HepG2 (cell line): ENCODE data around the gene ZFP36. TPM values are rescaled to one million over a fixed set of nuclear protein-coding genes. Genes with fewer than 3 reads are reported as not detected.

Experiments
- ATAC-seq: fragments of 200-7000 bp; cut with Tn5 transposase; 3 replicates; pipeline ENCODE4 v1.9.1; 2020; ENCODE audit warnings: mild to moderate bottlenecking, moderate library complexity
- BruUV-seq: library from RNA; stranded (reverse); fragments of 400-500 nt; replicated peaks from 2 replicates; lab custom pipeline; 2021; lab: Mats Ljungman, UMichigan
- CTCF ChIA-PET: fragments of 300-600 bp; formaldehyde crosslinking; extraction: SDS; loops from one replicate; lab custom pipeline; 2021; ENCODE audit warnings: low total read pairs, inconsistent platforms, low intra/inter-chr PET ratio; lab: Yijun Ruan, JAX
- POLR2A ChIA-PET: fragments of 350-600 bp; sonication (Branson Sonifier 250); formaldehyde crosslinking; loops from one replicate; lab custom pipeline; 2020; ENCODE audit warnings: antibody characterized with exemption, inconsistent platforms; lab: Yijun Ruan, JAX
- DNase-seq: peaks from one replicate; pipeline ENCODE4 v3.0.0-alpha.2; 2015; ENCODE audit warnings: low spot score
- FAIRE-seq: peaks from 3 replicates; lab custom pipeline; 2011; peaks lifted over from hg19 to GRCh38; lab: Jason Lieb, UNC
- H2AFZ ChIP-seq: one replicate; pipeline ENCODE4 v1.6.1; 2011; ENCODE audit warnings: low read length, inconsistent platforms
- H3K27ac ChIP-seq: fragments of 300-600 bp; 3 replicates; pipeline ENCODE4 v1.8.0; 2011; ENCODE audit warnings: mixed run types, mild to moderate bottlenecking, mixed read lengths, low read length, inconsistent platforms; ENCODE audit not compliant: insufficient read depth; ENCODE audit errors: extremely low read length
- H3K27me3 ChIP-seq, 2 experiments: fragments of 200-600 bp in 1 of 2; 2 replicates in 1 of 2; 3 replicates in 1 of 2; pipeline versions ENCODE4 v1.6.0 to v1.8.0; 2011; ENCODE audit warnings: low read length in 2 of 2, mild to moderate bottlenecking in 2 of 2, moderate library complexity in 2 of 2, inconsistent platforms in 1 of 2; ENCODE audit not compliant: insufficient read depth in 2 of 2, control insufficient read depth in 1 of 2
- H3K36me3 ChIP-seq, 2 experiments: fragments of 200-600 bp in 1 of 2; replicated peaks in 1 of 2; 2 replicates in 1 of 2; 3 replicates in 1 of 2; pipeline versions ENCODE4 v1.5.1 to v1.8.0; 2011; ENCODE audit warnings: low read length in 2 of 2, inconsistent platforms in 1 of 2; ENCODE audit not compliant: insufficient read depth in 2 of 2, control insufficient read depth in 1 of 2
- H3K4me1 ChIP-seq: 2 replicates; pipeline ENCODE4 v1.5.1; 2012; ENCODE audit warnings: low read length, inconsistent platforms; ENCODE audit not compliant: insufficient read depth
- H3K4me2 ChIP-seq: 2 replicates; pipeline ENCODE4 v1.6.0; 2011; ENCODE audit warnings: low read depth, low read length, inconsistent platforms
- H3K4me3 ChIP-seq, 3 experiments: fragments of 200-600 bp in 1 of 3; sonication (generic), shearing (Covaris generic) in 1 of 3; replicated peaks in 1 of 3; 2 replicates each; pipeline ENCODE4 v1.5.1; 2011 to 2016; ENCODE audit warnings: low read length in 3 of 3, inconsistent platforms in 2 of 3, low read depth in 2 of 3, mild to moderate bottlenecking in 2 of 3, control low read depth in 1 of 3, mixed read lengths in 1 of 3; ENCODE audit not compliant: insufficient read depth in 1 of 3
- H3K79me2 ChIP-seq: one replicate; pipeline ENCODE4 v1.6.1; 2011; ENCODE audit warnings: low read length, inconsistent platforms; ENCODE audit not compliant: insufficient read depth
- H3K9ac ChIP-seq: 2 replicates; pipeline ENCODE4 v1.6.0; 2011; ENCODE audit warnings: mild to moderate bottlenecking, low read depth, low read length, inconsistent platforms; ENCODE audit not compliant: insufficient read depth
- H3K9me3 ChIP-seq: 2 replicates; pipeline ENCODE4 v1.5.1; 2012; ENCODE audit warnings: mild to moderate bottlenecking, low read length
- H4K20me1 ChIP-seq: 2 replicates; pipeline ENCODE4 v1.6.0; 2011; ENCODE audit warnings: inconsistent platforms, mild to moderate bottlenecking, low read length, moderate library complexity; ENCODE audit not compliant: insufficient read depth
- ARNT ChIP-seq: fragments of 450-650 bp; IDR thresholded peaks from 2 replicates; pipeline ENCODE4 v1.6.1; 2017
- PAWR ChIP-seq: sonication (generic); formaldehyde crosslinking; IDR thresholded peaks from 2 replicates; pipeline ENCODE4 v1.4.0; 2020; ENCODE audit warnings: missing genetic modification reagents, mild to moderate bottlenecking, borderline replicate concordance
- REPIN1 ChIP-seq: sonication (generic); formaldehyde crosslinking; IDR thresholded peaks from 2 replicates; pipeline ENCODE4 v1.8.0; 2022; ENCODE audit warnings: missing genetic modification reagents, low read depth, mild to moderate bottlenecking, borderline replicate concordance
- RXRA ChIP-seq: sonication (generic); formaldehyde crosslinking; IDR thresholded peaks from 2 replicates; pipeline ENCODE4 v1.5.1; 2020; ENCODE audit warnings: missing genetic modification reagents
- SAP130 ChIP-seq: IDR thresholded peaks from 2 replicates; pipeline ENCODE4 v1.6.1; 2016; ENCODE audit warnings: low read depth
- ZFP62 ChIP-seq: sonication (generic); formaldehyde crosslinking; IDR thresholded peaks from 2 replicates; pipeline ENCODE4 v1.4.0; 2020; ENCODE audit warnings: missing genetic modification reagents
- ZKSCAN5 ChIP-seq: sonication (generic); formaldehyde crosslinking; IDR thresholded peaks from 2 replicates; pipeline ENCODE4 v1.5.1; 2020; ENCODE audit warnings: mild to moderate bottlenecking, missing genetic modification reagents
- ZNF550 ChIP-seq: sonication (generic); formaldehyde crosslinking; IDR thresholded peaks from 2 replicates; pipeline ENCODE4 v1.4.0; 2020; ENCODE audit warnings: mild to moderate bottlenecking, missing genetic modification reagents, borderline replicate concordance
- ZNF724P ChIP-seq: sonication (generic); formaldehyde crosslinking; IDR thresholded peaks from 2 replicates; pipeline ENCODE4 v1.8.0; 2022; ENCODE audit warnings: missing genetic modification reagents, borderline replicate concordance
- WGBS: methylation state at CpG from one replicate; pipeline ENCODE4 v1.1.6; 2017; ENCODE audit warnings: low lambda C conversion rate; 5-methylcytosine and 5-hydroxymethylcytosine counted together
- in situ Hi-C: cut with HindIII; loops from 2 replicates; pipeline ENCODE4 v1.10.0; 2017; ENCODE audit warnings: low pct_unique_long_range_greater_than_20kb; ENCODE audit not compliant: extremely low pct_ligation_motif_present
- intact Hi-C: fragments of 100-400 bp; cut with micrococcal nuclease; formaldehyde crosslinking; loops from one replicate; pipeline ENCODE4 v1.10.0; 2022; ENCODE audit not compliant: unreplicated experiment
- polyA plus RNA-seq, 8 experiments: library from polyadenylated mRNA; depleted of rRNA in 3 of 8; stranded (reverse) in 7 of 8; unstranded in 1 of 8; fragments of >200 nt; fragmentation: Illumina TruSeq in 4 of 8; extraction: Trizol in 4 of 8; gene quantifications; 2 replicates each; pipeline versions ENCODE4 v1.2.1 to v1.2.3, GENCODE V29; 2011 to 2016; ENCODE audit warnings: low read depth in 4 of 8, missing spikeins in 1 of 8, mixed read lengths in 1 of 8; ENCODE audit not compliant: insufficient read depth in 1 of 8
- total RNA-seq, 5 experiments: library from RNA; depleted of rRNA; stranded (reverse); fragments of >200 nt; fragmentation: Illumina TruSeq; extraction: Trizol; gene quantifications; 2 replicates each; pipeline ENCODE4 v1.2.3, GENCODE V29; 2016; ENCODE audit warnings: low read depth in 1 of 5
- TF ChIP-seq, protein P1 (sequence below): sonication (generic); formaldehyde crosslinking; IDR thresholded peaks from 2 replicates; pipeline ENCODE4 v1.9.0; 2021; ENCODE audit warnings: missing genetic modification reagents, mild to moderate bottlenecking, borderline replicate concordance
- TF ChIP-seq, protein P2 (sequence below), 2 experiments: sonication (generic) in 1 of 2; formaldehyde crosslinking in 1 of 2; IDR thresholded peaks; 2 replicates each; pipeline versions ENCODE4 v1.6.1 to v1.9.0; 2014 to 2022; ENCODE audit warnings: antibody characterized with exemption in 1 of 2, borderline replicate concordance in 1 of 2, inconsistent platforms in 1 of 2, low read depth in 1 of 2, missing genetic modification reagents in 1 of 2
- TF ChIP-seq, protein P3 (sequence below): sonication (generic); formaldehyde crosslinking; conservative IDR thresholded peaks from 2 replicates; pipeline ENCODE4 v1.4.0; 2020; ENCODE audit warnings: missing genetic modification reagents
- TF ChIP-seq, protein P4 (sequence below): sonication (generic); formaldehyde crosslinking; IDR thresholded peaks from 2 replicates; pipeline ENCODE4 v1.5.1; 2020; ENCODE audit warnings: mild to moderate bottlenecking, missing genetic modification reagents, borderline replicate concordance

ZFP36 gene
- total and polyA plus RNA-seq, 2 of the 13 experiments (the other 11 are each of a cell fraction or from before 2014, with no cell fraction given), result 1.4 to 1.7 TPM

DNA sequence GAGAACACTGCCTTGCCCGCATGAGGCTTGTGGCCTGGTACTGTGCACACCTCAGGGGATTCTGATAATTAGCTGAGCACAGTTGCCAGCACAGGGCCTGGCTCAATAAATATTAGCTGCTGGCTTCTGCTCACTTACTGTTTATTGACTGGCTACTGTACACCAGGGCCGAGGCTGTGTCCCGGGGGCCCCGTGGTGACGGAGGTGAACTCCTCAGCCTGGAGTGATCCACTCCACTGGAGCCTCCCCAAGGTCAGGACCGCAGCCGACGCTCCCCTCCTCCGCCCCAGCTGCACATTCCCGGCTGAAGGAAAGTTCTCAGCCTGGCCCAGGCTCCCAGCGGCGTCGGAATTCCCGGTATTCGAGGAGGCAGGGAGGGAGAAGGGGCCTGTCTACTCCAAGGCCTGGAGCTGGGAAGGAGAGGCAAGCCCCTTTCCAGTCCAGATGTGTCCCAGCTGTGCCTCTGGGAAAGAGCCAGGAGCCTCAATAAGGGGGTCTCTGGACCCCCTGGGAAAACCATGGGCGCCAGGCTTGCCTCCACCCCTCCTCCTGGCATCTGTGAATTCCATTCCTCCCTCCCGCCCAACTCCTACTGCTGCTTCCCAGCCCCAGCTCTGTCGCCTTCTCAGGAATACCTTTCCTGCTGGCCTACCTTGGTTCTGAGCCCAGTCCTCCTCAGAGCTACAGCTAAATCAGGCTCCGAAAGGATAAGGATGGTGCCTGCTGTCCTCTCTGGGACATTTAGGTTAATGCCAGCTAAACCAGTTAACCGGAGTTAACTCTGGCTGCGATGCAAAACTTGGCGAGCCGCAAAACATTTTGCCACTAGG lies 21.9 kb downstream of the ZFP36 start:
- Histone ChIP-seq H3K79me2 (peaks cover 2% of the 10 kb centered on the region), H3K4me1 (peaks cover 52% of the 10 kb centered on the region), H3K36me3 (peaks cover 6 to 13% of the 10 kb centered on the region in 2 experiments; a peak in 4 of 5 replicates), H2AFZ (peak overlapping the region; percentile 69), H3K27ac (peak overlapping the region; percentile 62), H3K9me3 (no peaks in the 10 kb centered on the region), H3K4me3 (peak overlapping the region; percentile 33 to 72 (median 52)), H3K9ac (peak overlapping the region; percentile 70), H3K27me3 (no peaks in the 10 kb centered on the region), H4K20me1 (peaks cover 7% of the 10 kb centered on the region), H3K4me2 (peak overlapping the region; percentile 99)
- ChIA-PET CTCF (no interaction called here), POLR2A (interaction anchor here (0.7 to 5.7 kb wide), 13 partner anchors 7 to 52 kb away, joined by 3 to 44 read pairs (median 16); partner anchors contain the start of genes MED29, PAF1, PLEKHG2 and RPS16)
- 6% methylated on average over 15 of the region's 23 CpGs for WGBS
- intact Hi-C loops, result no loop called here
- DNase-seq (peak; percentile 66), FAIRE-seq (peak; percentile 53), ATAC-seq (peak; percentile 80)
- BruUV-seq, result no TSS peak
- in situ Hi-C loops, result no loop called here
- TF ChIP-seq, protein P1, sequence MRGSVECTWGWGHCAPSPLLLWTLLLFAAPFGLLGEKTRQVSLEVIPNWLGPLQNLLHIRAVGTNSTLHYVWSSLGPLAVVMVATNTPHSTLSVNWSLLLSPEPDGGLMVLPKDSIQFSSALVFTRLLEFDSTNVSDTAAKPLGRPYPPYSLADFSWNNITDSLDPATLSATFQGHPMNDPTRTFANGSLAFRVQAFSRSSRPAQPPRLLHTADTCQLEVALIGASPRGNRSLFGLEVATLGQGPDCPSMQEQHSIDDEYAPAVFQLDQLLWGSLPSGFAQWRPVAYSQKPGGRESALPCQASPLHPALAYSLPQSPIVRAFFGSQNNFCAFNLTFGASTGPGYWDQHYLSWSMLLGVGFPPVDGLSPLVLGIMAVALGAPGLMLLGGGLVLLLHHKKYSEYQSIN (CRISPR knock-in tag), result no peak
- TF ChIP-seq ZKSCAN5 (peak; percentile 78; the same call in 1 of the 2 replicates), ZFP62 (CRISPR knock-in tag) (no peak), ARNT (no peak), SAP130 (peak; percentile 38), PAWR (CRISPR knock-in tag) (no peak), RXRA (peak; percentile 38; the same call in 1 of the 2 replicates), REPIN1 (CRISPR knock-in tag) (no peak), ZNF724P (CRISPR knock-in tag) (no peak), ZNF550 (CRISPR knock-in tag) (no peak)
- TF ChIP-seq, protein P2, sequence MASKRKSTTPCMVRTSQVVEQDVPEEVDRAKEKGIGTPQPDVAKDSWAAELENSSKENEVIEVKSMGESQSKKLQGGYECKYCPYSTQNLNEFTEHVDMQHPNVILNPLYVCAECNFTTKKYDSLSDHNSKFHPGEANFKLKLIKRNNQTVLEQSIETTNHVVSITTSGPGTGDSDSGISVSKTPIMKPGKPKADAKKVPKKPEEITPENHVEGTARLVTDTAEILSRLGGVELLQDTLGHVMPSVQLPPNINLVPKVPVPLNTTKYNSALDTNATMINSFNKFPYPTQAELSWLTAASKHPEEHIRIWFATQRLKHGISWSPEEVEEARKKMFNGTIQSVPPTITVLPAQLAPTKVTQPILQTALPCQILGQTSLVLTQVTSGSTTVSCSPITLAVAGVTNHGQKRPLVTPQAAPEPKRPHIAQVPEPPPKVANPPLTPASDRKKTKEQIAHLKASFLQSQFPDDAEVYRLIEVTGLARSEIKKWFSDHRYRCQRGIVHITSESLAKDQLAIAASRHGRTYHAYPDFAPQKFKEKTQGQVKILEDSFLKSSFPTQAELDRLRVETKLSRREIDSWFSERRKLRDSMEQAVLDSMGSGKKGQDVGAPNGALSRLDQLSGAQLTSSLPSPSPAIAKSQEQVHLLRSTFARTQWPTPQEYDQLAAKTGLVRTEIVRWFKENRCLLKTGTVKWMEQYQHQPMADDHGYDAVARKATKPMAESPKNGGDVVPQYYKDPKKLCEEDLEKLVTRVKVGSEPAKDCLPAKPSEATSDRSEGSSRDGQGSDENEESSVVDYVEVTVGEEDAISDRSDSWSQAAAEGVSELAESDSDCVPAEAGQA (IDR thresholded peaks at IDR 0.05; ENCODE audit: low read depth), result peak; percentile 24; the same call in 1 of the 2 replicates
- TF ChIP-seq, protein P2 (CRISPR knock-in tag; IDR thresholded peaks at IDR 0.05; ENCODE audit: borderline replicate concordance), result no peak
- TF ChIP-seq, protein P3, sequence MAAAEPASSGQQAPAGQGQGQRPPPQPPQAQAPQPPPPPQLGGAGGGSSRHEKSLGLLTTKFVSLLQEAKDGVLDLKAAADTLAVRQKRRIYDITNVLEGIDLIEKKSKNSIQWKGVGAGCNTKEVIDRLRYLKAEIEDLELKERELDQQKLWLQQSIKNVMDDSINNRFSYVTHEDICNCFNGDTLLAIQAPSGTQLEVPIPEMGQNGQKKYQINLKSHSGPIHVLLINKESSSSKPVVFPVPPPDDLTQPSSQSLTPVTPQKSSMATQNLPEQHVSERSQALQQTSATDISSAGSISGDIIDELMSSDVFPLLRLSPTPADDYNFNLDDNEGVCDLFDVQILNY (CRISPR knock-in tag), result no peak
- TF ChIP-seq, protein P4, sequence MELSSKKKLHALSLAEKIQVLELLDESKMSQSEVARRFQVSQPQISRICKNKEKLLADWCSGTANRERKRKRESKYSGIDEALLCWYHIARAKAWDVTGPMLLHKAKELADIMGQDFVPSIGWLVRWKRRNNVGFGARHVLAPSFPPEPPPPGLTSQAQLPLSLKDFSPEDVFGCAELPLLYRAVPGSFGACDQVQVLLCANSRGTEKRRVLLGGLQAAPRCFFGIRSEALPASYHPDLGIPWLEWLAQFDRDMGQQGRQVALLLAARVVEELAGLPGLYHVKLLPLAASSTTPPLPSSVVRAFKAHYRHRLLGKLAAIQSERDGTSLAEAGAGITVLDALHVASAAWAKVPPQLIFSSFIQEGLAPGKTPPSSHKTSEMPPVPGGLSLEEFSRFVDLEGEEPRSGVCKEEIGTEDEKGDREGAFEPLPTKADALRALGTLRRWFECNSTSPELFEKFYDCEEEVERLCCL (CRISPR knock-in tag), result no peak
